Dedifferentiated amniotic fluid mesenchymal stem cell (primary cell): ENCODE results near the gene HPD.
A peak's percentile ranks its signal among the peaks of the same experiment; 100 is the strongest.
"Not testable (repeated sequence)": the region's sequence is repeated elsewhere in the genome, so short reads cannot be mapped to it uniquely, and the experiment has no call there.

Experiments used
- DNase-seq: peaks from one replicate; pipeline ENCODE4 v3.0.0-alpha.2; 2016; ENCODE audit errors: extremely low spot score

Gene HPD

DNA sequence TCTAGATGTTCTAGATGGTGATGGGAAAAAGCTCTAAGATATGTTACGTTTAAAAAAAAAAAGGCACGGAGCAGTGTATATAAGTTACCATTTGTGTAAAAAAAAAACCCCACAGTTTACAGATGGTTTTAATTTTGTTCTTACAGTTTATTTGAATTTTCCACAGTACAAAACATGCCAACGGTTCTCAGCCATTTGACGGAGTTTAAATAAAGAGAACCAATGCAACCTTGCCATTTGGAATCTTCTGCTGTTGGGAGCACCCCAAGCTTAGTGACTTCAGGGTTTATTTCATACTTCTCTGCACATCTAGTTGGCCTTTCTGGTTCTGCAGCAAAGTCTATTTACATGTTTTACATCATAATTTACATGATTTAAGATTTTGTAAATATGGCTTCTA lies 7.7 kb upstream of the HPD start:
- DNase-seq = no peak

- DNase-seq = peak; percentile 16
Measured at GRCh38 chr12:121861636-121862254, 3.1 kb upstream of the HPD start.

DNA sequence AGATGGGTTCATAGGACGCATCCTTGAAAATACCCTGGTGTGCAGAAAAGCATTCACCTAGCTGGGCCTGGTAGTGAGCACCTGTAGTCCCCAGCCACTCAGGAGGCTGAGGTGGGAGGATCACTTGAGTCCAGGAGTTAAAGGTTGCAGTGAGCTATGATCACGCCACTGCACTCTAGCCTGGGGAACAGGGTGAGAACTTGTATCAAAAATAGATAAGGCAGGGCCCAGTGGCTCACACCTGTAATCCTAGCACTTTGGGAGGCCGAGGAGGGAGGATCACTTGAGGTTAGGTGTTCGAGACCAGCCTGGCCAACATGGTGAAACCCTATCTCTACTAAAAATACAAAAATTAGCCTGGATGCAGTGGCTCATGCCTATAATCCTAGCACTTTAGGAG lies 2.0 kb upstream of the HPD start:
- not testable (repeated sequence) for DNase-seq

- DNase-seq = no peak
Measured at GRCh38 chr12:121860257-121860656, 1.6 kb upstream of the HPD start.

DNA sequence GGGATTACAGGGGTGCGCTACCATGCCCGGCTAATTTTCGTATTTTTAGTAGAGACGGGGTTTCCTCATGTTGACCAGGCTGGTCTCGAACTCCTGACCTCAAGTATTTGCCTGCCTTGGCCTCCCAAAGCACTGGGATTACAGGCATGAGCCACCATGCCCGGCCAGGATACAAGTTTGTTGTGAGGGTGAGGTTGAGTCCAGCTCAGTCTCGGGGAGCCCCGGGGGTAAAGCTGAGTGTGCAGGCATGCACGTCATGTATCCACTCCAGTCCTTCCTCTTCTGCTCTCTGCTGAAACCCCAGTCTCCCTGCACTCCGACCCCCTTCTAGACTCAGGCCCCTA lies 369 bp downstream of the HPD start:
- DNase-seq = no peak

DNA sequence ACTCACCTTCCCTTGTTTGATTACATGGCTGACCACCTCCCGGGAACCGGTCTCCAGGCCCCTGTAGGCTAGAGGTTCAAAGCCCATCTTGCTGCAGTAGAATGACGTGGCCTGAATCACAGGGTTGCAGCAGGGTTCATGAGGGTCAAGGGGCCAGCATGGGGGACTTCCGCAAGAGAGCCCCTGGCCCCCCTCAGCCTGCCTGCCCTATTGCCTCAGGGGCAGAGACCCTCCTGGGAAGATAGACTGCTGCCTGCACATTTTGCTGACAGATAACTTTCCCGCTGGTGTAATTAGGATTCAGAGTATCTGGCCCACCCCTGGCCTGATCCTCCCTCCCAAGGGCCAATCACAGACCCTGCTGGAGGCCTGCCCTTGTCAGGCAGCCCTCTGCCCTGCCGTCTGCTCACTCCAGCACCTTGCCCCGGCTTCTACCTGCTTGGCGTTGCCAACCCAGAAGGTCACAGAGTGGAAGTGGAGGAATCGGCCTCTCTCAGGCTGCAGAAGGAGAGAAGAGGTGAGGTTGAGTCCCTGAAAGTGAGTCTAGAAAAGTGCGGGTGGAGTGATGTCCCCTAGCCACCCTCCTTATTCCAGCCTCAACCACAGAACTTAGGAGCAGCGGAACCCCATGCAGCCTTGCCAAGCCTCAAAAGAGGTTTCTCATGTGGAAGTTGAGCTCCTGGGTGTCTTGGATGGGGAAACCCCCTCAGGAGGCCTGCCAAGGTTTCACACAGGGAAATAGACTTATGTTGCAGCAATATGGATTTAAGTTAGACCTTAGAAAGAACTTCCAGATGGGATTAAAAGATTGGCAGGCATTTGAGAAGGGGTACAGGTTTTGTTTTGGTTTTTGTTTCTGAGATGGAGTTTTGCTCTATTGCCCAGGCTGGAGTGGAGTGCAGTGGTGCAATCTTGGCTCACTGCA lies 1.1 kb downstream of the HPD start:
- DNase-seq = no peak

- not testable (repeated sequence) for DNase-seq
Measured at GRCh38 chr12:121852392-121852791, 6.3 kb downstream of the HPD start.

DNA sequence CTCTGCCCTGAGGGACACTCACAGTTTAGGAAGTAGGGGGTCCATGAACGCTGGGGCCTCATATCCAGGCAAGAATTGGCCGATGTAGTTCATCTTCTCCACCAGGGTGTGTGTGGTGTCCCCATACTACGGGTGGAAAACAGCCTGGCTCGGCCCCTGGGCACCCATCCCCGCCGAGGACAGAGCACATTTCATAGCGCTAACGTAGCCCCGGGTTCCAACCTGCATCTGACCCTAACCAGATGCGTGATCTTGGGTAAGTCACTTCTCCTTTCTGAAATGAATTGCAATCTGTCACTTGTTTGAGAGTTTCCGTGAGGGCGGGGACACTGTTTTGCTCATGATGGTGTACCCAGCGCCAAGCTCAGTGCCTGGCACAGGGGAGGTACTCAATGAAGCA lies 9.0 kb downstream of the HPD start:
- no peak for DNase-seq

GRCh38 chr12:121849211-121849610 lies 9.4 kb downstream of the HPD start:
- no peak for DNase-seq

DNA sequence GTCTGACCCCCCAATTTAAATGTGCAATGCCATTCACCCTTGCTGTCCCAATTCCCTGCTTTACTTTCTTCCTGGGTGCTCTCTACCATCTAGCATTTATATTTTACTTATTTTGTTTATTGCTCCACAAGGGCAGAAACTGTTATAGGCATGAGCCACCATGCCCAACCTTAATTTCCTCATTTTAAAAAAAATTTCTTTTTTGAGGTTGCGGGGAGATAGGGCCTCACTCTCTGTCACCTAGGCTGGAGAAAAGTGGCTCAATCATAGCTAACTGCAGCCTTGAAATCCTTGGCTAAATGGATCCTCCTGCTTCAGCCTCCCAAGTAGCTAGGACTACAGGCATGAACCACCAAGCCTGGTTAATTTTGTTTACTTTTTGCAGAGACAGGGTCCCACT lies 13.0 kb downstream of the HPD start:
- no peak for DNase-seq

- no peak for DNase-seq
Measured at GRCh38 chr12:121843236-121843982, 15.2 kb downstream of the HPD start.

GRCh38 chr12:121839993-121840761 lies 18.5 kb downstream of the HPD start:
- no peak for DNase-seq

DNA sequence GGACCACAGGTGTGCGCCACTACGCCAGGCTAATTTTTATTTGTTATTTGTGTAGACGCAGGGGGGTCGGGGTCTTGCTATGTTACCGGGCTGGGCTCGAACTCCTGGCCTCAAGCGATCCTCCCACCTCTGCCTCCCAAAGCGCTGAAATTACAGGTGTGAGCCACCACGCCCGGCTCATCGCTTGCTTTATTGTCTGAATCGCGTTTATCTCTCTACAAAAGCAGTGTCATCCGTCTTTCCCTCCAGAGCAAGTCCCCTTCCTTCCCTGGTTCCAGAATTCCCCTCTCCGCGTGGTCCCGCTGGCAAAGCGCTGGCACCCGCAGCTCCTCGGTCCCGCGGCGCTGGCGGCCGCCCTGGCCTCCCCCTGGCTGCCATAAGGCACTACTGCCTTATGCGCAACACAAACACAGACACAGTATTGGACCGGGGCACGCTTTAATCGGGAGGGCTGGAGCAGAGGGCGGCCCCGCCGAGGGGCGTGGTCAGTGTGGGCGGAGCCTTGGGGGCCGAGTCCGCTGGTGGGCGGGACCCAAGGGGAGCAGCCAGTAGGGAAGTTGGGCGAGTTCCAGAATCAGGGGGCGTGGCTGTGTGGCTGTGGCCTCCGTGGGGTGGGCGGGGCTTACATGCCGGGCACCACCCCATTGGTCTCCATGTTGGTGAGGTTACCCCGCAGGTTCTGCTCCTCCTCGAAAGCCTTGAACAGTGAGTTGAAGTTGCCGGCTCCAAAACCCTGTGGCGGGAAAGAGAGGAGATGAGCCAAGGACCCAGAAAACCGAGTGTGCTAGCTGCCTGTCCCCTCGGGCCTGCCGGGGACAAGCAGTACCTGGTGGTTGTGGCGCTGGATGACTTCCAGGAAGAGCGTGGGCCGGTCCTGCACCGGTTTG lies 19.3 kb downstream of the HPD start:
- peak; percentile 94 for DNase-seq

GRCh38 chr12:121838126-121838525 lies 20.5 kb downstream of the HPD start:
- no peak for DNase-seq

- DNase-seq = no peak
Measured at GRCh38 chr12:121837680-121838079, 21.0 kb downstream of the HPD start.

DNA sequence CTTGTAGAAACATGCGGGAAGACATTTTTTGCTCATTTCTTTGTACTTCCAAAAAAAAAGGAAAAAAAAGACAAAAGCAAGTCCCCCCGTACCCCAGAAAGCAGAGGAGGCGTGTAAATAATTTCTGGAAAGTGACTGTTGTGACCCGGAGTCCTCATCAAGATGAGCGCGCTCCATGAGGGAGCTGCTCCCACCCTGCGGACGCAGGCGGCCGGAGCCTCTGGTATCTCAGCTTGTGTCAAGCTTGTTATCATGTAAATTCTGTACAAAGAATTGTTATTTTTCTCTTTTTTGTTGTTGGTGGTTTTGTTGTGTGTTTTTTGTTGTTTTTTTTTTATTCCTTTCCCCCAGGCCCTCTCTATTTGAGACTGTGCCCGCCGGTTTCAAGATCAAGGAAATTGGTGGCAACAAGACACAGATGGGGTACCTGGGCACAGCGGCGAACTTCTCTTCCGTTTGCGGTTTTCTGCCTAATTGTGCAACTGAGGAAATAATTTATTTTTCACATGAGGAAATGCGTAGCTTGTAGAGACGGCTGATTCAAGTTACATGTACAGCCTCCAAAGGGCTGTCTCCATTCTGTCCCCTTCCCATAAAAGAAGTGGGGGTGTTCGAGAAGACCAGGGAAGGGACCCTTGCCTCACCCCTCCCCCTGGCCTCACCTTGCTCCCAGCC lies 27.0 kb downstream of the HPD start:
- DNase-seq = no peak

- DNase-seq = no peak
Measured at GRCh38 chr12:121830588-121831265, 27.9 kb downstream of the HPD start.

GRCh38 chr12:121830134-121830533 lies 28.5 kb downstream of the HPD start:
- DNase-seq = no peak

DNA sequence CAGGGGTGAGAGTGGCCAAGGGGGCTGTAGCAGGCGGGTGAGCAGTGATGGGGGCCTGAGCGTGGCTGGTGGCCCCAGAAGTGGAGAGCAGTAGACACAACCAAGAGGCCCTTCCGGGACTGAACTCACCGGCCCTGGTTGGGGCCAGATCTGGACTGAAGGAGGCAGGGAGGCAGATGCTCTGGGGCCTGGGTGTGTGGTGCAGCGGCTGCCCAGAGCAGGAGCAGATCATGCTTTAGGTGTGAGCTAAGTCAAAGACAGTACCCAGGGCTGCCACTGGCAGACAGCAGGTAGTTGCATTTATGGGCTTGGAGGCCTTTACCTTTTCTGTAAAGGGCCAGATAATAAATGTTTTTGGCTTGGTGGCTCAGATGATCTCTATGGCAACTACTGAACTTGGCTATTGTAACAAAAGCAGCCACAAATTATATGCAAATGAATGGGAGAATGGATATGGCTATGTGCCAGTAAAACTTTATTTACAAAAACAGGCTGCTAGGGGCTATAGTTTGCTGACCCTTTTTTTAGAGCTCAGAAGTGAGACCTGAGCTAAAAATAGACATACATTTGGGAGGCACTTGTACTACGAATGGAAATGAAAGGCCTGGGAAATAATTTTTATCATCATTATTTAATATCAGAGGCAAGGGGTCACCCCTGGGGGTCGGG lies 29.3 kb downstream of the HPD start:
- no peak for DNase-seq
